Measurements from ENCODE around the gene MAP2K1. TPM values are rescaled to one million over a fixed set of nuclear protein-coding genes. Genes with fewer than 3 reads are reported as not detected.
A peak's percentile ranks its signal among the peaks of the same experiment; 100 is the strongest.
"Not testable (repeated sequence)": the region's sequence is repeated elsewhere in the genome, so short reads cannot be mapped to it uniquely, and the experiment has no call there.

The MAP2K1 gene
- total RNA-seq, 1 experiment from 2014 or later: 56.8 TPM

- peak within 1 kb of the TSS; percentile 93 for H3K27ac ChIP-seq (ENCODE audit: low read depth, low read length, poor library complexity, severe bottlenecking)
- no peaks in the 10 kb centered on the region for H3K9me3 ChIP-seq (ENCODE audit: low read depth, low read length, poor library complexity, severe bottlenecking)
- CTCF ChIA-PET: no interaction called here
- H3K36me3 ChIP-seq (ENCODE audit: insufficient read depth, low read length, poor library complexity, severe bottlenecking): peaks cover 14% of the 10 kb centered on the region
- peak; percentile 97 for DNase-seq (ENCODE audit: low spot score)
- no peaks in the 10 kb centered on the region for H3K27me3 ChIP-seq (replicated peaks; ENCODE audit: insufficient read depth, low read depth, low read length, poor library complexity)
- intact Hi-C loops (cut with micrococcal nuclease; ENCODE audit: unreplicated experiment): loop anchor here (2.0 kb wide), 1 partner anchor 140 kb away; the partner anchor contains the start of gene SNAPC5
- H3K4me3 ChIP-seq (ENCODE audit: low read depth, low read length, poor library complexity, severe bottlenecking): peak within 1 kb of the TSS; percentile 86
- H3K4me1 ChIP-seq (ENCODE audit: insufficient read depth, low read length, poor library complexity, severe bottlenecking): peaks cover 7% of the 10 kb centered on the region
- POLR2A ChIA-PET (ENCODE audit: low non-redundant PET): no interaction called here
- no TSS peak for BruUV-seq (replicated peaks)
- no peak for TF ChIP-seq EZH2 (IDR thresholded peaks at IDR 0.05; ENCODE audit: borderline replicate concordance, low read depth, low read length, poor library complexity, severe bottlenecking)
- no peak for TF ChIP-seq CTCF (conservative IDR thresholded peaks at IDR 0.05; ENCODE audit: low read depth, low read length)
These were observed 30.1 kb upstream of the MAP2K1 start, which contains the start of gene TIPIN for GRCh38 chr15:66356359-66357236. Gene TIPIN (minus strand): TSS chr15:66356685. CDS start chr15:66352947, 3,738 bp downstream.

GRCh38 chr15:66359740-66360139 is 27.0 kb upstream of the MAP2K1 start:
- CTCF ChIA-PET: no interaction called here
- Histone ChIP-seq H3K4me1 (ENCODE audit: insufficient read depth, low read length, poor library complexity, severe bottlenecking) (peaks cover 7% of the 10 kb centered on the region), H3K4me3 (ENCODE audit: low read depth, low read length, poor library complexity, severe bottlenecking) (no peak overlapping the region), H3K9me3 (ENCODE audit: low read depth, low read length, poor library complexity, severe bottlenecking) (no peaks in the 10 kb centered on the region), H3K27ac (ENCODE audit: low read depth, low read length, poor library complexity, severe bottlenecking) (no peak overlapping the region), H3K36me3 (ENCODE audit: insufficient read depth, low read length, poor library complexity, severe bottlenecking) (no peaks in the 10 kb centered on the region), H3K27me3 (replicated peaks; ENCODE audit: insufficient read depth, low read depth, low read length, poor library complexity) (no peaks in the 10 kb centered on the region)
- BruUV-seq (replicated peaks): no TSS peak
- no peak for DNase-seq (ENCODE audit: low spot score)
- TF ChIP-seq CTCF (conservative IDR thresholded peaks at IDR 0.05; ENCODE audit: low read depth, low read length): no peak
- TF ChIP-seq EZH2 (IDR thresholded peaks at IDR 0.05; ENCODE audit: borderline replicate concordance, low read depth, low read length, poor library complexity, severe bottlenecking): no peak
- POLR2A ChIA-PET (ENCODE audit: low non-redundant PET): no interaction called here
- intact Hi-C loops (cut with micrococcal nuclease; ENCODE audit: unreplicated experiment): no loop called here

- DNase-seq (ENCODE audit: low spot score); BruUV-seq (replicated peaks); H3K27me3 ChIP-seq (replicated peaks; ENCODE audit: insufficient read depth, low read depth, low read length, poor library complexity); POLR2A ChIA-PET (ENCODE audit: low non-redundant PET); CTCF ChIA-PET; H3K4me1 ChIP-seq (ENCODE audit: insufficient read depth, low read length, poor library complexity, severe bottlenecking); H3K4me3 ChIP-seq (ENCODE audit: low read depth, low read length, poor library complexity, severe bottlenecking); intact Hi-C loops (cut with micrococcal nuclease; ENCODE audit: unreplicated experiment); H3K36me3 ChIP-seq (ENCODE audit: insufficient read depth, low read length, poor library complexity, severe bottlenecking); H3K27ac ChIP-seq (ENCODE audit: low read depth, low read length, poor library complexity, severe bottlenecking); H3K9me3 ChIP-seq (ENCODE audit: low read depth, low read length, poor library complexity, severe bottlenecking): not testable (repeated sequence)
These were observed 24.8 kb upstream of the MAP2K1 start for GRCh38 chr15:66361745-66362460.

All from A673 (cell line).